T47D (cell line): ENCODE results near the gene REP15.
"Not testable (repeated sequence)": the region's sequence is repeated elsewhere in the genome, so short reads cannot be mapped to it uniquely, and the experiment has no call there.

ENCODE experiments used
- DNase-seq, 2 experiments: peaks; one replicate each; pipeline versions ENCODE4 v3.0.0 to v3.0.0-alpha.2; 2011 to 2012; ENCODE audit warnings: low read depth in 1 of 2, low spot score in 1 of 2
- JUND ChIP-seq: IDR thresholded peaks from 2 replicates; pipeline ENCODE4 v1.6.1; 2012; ENCODE audit warnings: low read depth
- in situ Hi-C: cut with HindIII; loops from 2 replicates; pipeline ENCODE4 v1.10.0; 2016; ENCODE audit warnings: low sequenced_read_pairs, low pct_unique_long_range_greater_than_20kb

Gene REP15

GRCh38 chr12:27709212-27709931, 13.1 kb downstream of the REP15 start:
- TF ChIP-seq JUND, result no peak
- in situ Hi-C loops, result no loop called here
- DNase-seq, result no peak

- peak in 1 of 2 experiments; percentile 85 for DNase-seq
- in situ Hi-C loops, result no loop called here
- TF ChIP-seq JUND, result no peak
These were observed 13.8 kb downstream of the REP15 start for GRCh38 chr12:27709932-27710591.

- peak; percentile 48 to 92 for DNase-seq
- TF ChIP-seq JUND, result no peak
- in situ Hi-C loops, result no loop called here
These were observed 14.5 kb downstream of the REP15 start, which contains the start of gene MRPS35 for GRCh38 chr12:27710592-27711316. MRPS35 (plus strand) TSS chr12:27710832; CDS start chr12:27710844, 12 bp downstream.

DNA sequence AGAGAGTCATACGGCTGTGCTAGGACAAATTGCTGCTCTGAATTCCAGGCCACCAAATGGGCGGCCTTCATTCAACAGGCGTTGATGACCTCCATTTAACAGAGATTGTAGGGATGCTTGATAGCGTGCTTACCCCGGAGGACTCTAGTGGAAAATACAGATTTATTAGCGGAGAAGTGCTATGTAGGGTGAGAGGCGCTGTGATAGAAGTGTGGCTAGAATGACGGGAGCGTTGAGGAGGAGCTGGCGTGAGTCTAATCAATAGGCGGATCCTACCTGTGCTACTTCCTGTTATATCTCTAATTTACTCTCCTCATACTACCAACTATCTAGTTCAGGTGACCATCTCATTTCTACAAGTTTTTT, 15.1 kb downstream of the REP15 start:
- DNase-seq, result no peak
- TF ChIP-seq JUND, result no peak
- in situ Hi-C loops, result no loop called here

- no peak for TF ChIP-seq JUND
- no peak for DNase-seq
- in situ Hi-C loops, result no loop called here
These were observed 15.7 kb downstream of the REP15 start for GRCh38 chr12:27711967-27712366.

- in situ Hi-C loops, result no loop called here
- DNase-seq, result no peak
- no peak for TF ChIP-seq JUND
These were observed 27.0 kb downstream of the REP15 start for GRCh38 chr12:27723212-27723611.

DNA sequence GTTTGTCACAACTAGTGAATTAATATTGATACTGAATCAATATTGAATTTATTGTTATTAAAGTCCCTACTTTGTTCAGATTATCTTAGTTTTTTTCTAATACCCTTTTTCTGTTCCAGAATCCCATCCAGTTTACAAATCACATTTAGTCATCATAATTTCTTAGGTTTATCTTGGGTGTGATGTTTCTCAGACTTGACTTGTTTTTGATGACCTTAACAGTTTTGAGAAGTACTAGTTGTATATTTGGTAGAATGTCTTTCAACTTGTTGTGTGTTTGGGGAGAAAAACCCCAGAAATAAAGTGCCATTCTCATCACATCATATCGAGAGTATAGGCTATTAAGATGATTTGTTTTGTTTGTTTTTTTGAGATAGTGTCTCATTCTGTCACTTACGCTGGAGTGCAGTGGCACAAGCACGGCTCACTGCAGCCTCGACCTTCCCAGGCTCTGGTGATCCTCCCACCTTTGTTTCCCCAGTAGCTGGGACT, 33.9 kb downstream of the REP15 start:
- no peak for DNase-seq
- no peak for TF ChIP-seq JUND
- in situ Hi-C loops, result no loop called here

DNA sequence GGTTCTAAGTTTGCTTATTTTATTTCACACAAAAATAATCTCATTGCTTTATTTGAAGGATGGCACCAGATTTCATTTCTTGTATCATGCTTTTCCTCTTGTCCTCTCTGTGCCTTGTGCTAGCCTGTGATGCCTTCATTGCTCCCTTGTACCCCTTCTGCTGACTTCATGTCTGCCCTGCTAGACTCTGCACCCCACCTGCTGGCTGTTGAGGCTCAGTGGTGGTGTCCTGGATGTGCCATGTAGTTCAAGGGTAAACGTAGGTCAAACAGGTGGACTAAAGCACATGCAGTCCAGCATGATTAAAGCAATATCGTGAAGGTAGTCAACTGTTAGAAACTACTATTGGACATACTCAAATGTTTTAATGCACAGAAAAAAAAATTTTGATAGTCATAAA, 36.0 kb downstream of the REP15 start:
- no peak for TF ChIP-seq JUND
- peak in 1 of 2 experiments; percentile 57 for DNase-seq
- in situ Hi-C loops, result no loop called here

GRCh38 chr12:27733052-27733656, 36.9 kb downstream of the REP15 start:
- TF ChIP-seq JUND, result no peak
- peak in 1 of 2 experiments; percentile 55 for DNase-seq
- in situ Hi-C loops, result no loop called here

DNA sequence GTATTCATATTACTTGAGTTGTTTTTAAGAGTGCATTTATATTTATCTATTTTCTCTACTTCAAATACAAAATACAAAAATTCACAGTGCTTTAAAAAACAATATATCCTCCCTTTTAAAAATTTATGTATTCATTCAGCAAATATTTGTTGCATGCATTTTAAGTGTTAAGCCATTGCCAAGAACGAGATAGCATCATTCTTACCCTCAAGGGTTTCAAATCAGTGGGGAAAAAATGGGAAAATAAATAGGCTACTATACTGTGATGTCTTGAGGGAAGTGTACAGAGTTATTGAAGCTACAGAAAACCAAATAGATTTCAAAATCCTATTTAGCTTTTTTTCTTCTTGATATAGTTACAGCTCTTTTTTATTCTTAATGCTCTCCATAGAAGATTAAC, 37.5 kb downstream of the REP15 start:
- in situ Hi-C loops, result no loop called here
- TF ChIP-seq JUND, result peak; percentile 16; the same call in 1 of the 2 replicates
- DNase-seq, result peak in 1 of 2 experiments; percentile 30

- in situ Hi-C loops, result not testable (repeated sequence)
These were observed 38.1 kb downstream of the REP15 start for GRCh38 chr12:27734321-27734720.

DNA sequence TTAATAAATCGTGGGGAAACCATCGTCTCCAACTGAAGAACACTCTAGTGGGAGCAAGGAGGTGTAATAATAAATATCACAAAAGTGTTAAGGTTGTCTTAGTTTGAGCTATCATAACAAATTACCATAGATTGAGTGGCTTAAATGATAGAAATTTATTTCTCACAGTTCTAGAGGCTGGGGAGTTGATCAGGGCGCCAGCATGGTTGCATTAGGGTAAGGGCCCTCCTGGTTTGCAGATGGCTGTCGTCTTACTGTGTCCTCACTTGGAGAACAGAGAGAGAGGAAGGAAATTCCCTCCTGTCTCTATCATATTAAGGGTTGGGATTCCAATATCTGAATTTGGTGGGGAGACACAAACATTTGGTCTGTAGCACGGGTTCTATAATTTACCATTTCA, 47.4 kb downstream of the REP15 start:
- DNase-seq, result no peak
- in situ Hi-C loops, result no loop called here
- no peak for TF ChIP-seq JUND

More at GRCh38 chr12:27734321-27734720, 38.1 kb downstream of the REP15 start:
- not testable (repeated sequence) for DNase-seq

DNA sequence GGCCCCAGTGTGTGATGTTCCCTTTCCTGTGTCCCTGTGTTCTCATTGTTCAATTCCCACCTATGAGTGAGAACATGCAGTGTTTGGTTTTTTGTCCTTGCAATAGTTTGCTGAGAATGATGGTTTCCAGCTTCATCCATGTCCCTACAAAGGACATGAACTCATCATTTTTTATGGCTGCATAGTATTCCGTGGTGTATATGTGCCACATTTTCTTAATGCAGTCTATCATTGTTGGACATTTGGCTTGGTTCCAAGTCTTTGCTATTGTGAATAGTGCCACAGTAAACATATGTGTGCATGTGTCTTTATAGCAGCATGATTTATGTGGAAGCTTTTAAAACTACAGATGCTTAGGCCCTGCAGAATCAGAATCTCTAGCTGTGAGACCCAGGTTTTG, 49.5 kb downstream of the REP15 start:
- in situ Hi-C loops, DNase-seq: not testable (repeated sequence)
